HEK293T (cell line): Measurements from ENCODE around the gene DSCAM.

Source experiments
- CTCF ChIA-PET: fragments of 350-600 bp; formaldehyde crosslinking; extraction: SDS; loops from one replicate; lab custom pipeline; 2021; ENCODE audit warnings: antibody characterized with exemption, inconsistent platforms; lab: Yijun Ruan, JAX
- POLR2A ChIA-PET: fragments of 350-600 bp; formaldehyde crosslinking; extraction: SDS; loops from one replicate; lab custom pipeline; 2020; ENCODE audit warnings: antibody characterized with exemption, inconsistent platforms; lab: Yijun Ruan, JAX
- DNase-seq: peaks from one replicate; pipeline ENCODE4 v3.0.0; 2012; ENCODE audit warnings: mixed read lengths; ENCODE audit errors: extremely low spot score
- ARNT ChIP-seq: fragments of 450-650 bp; IDR thresholded peaks from 2 replicates; pipeline ENCODE4 v1.6.1; 2017; ENCODE audit warnings: mild to moderate bottlenecking
- BHLHE40 ChIP-seq: fragments of 450-650 bp; IDR thresholded peaks from 2 replicates; pipeline ENCODE4 v1.6.1; 2016; ENCODE audit warnings: mild to moderate bottlenecking, moderate library complexity, borderline replicate concordance
- CTBP1 ChIP-seq: fragments of 450-650 bp; IDR thresholded peaks from 2 replicates; pipeline ENCODE4 v1.6.1; 2016; ENCODE audit warnings: borderline replicate concordance
- ELF4 ChIP-seq: fragments of 450-650 bp; IDR thresholded peaks from 2 replicates; pipeline ENCODE4 v1.6.1; 2017; ENCODE audit warnings: antibody characterized with exemption
- FOXA1 ChIP-seq: fragments of 450-650 bp; IDR thresholded peaks from 2 replicates; pipeline ENCODE4 v1.6.1; 2016; ENCODE audit warnings: mild to moderate bottlenecking
- FOXK2 ChIP-seq: fragments of 450-650 bp; IDR thresholded peaks from 2 replicates; pipeline ENCODE4 v1.6.1; 2016; ENCODE audit warnings: mild to moderate bottlenecking
- FOXM1 ChIP-seq: fragments of 450-650 bp; IDR thresholded peaks from 2 replicates; pipeline ENCODE4 v1.6.1; 2017; ENCODE audit warnings: mild to moderate bottlenecking, borderline replicate concordance
- HDGF ChIP-seq: fragments of 450-650 bp; IDR thresholded peaks from 2 replicates; pipeline ENCODE4 v1.6.1; 2017; ENCODE audit warnings: antibody characterized with exemption, borderline replicate concordance
- L3MBTL2 ChIP-seq: fragments of 450-650 bp; conservative IDR thresholded peaks from 2 replicates; pipeline ENCODE4 v1.6.1; 2016; ENCODE audit warnings: mild to moderate bottlenecking
- LEF1 ChIP-seq: fragments of 450-650 bp; IDR thresholded peaks from 2 replicates; pipeline ENCODE4 v1.6.1; 2017; ENCODE audit warnings: mild to moderate bottlenecking, borderline replicate concordance
- NFRKB ChIP-seq: fragments of 450-650 bp; IDR thresholded peaks from 2 replicates; pipeline ENCODE4 v1.6.1; 2016; ENCODE audit warnings: mild to moderate bottlenecking, moderate library complexity
- SP1 ChIP-seq: fragments of 450-650 bp; IDR thresholded peaks from 2 replicates; pipeline ENCODE4 v1.6.1; 2017
- SUZ12 ChIP-seq: fragments of 450-650 bp; IDR thresholded peaks from 2 replicates; pipeline ENCODE4 v1.6.1; 2016; ENCODE audit warnings: mild to moderate bottlenecking
- TARDBP ChIP-seq: fragments of 450-650 bp; IDR thresholded peaks from 2 replicates; pipeline ENCODE4 v1.6.1; 2016
- ZNF384 ChIP-seq: fragments of 450-650 bp; IDR thresholded peaks from 2 replicates; pipeline ENCODE4 v1.6.1; 2016
- TF ChIP-seq, protein P1 (sequence below): fragments of 450-650 bp; IDR thresholded peaks from 2 replicates; pipeline ENCODE4 v1.6.1; 2016

Gene DSCAM

GRCh38 chr21:40349591-40349990 lies 497.4 kb downstream of the DSCAM start:
- no peak for DNase-seq

DNA sequence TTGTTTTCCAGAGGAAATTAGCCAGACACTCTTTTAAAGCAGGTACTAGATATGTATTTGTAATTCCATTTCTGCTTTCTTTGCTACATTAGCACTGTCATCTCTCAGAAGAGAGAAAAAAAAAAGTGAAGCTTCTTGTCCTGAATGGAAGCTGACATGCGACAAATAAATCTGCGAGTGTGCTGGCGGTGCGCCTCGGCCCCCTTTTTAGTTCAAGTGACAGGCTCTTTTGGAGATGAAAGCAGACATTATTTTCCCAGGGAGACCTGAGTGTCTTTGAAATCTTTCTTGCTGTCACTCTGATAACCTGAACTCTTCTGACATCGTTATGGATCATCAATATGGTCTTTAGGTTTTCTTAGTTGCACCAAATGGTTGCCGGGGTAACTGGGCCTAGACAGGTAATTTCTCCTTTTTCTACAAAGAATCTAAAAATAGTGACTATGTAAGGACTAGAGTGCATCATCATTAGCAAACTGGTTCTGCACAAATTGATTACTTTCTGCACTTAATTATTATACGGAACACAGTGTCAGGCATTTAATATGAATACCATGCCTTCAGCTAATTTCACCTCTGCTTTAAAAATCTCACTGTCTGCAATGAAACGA lies 501.1 kb downstream of the DSCAM start:
- no peak for TF ChIP-seq TARDBP
- no peak for TF ChIP-seq ZNF384
- no peak for TF ChIP-seq SP1
- no peak for TF ChIP-seq FOXA1
- TF ChIP-seq LEF1 = no peak
- TF ChIP-seq FOXK2 = no peak
- no peak for TF ChIP-seq CTBP1
- TF ChIP-seq, protein P1, sequence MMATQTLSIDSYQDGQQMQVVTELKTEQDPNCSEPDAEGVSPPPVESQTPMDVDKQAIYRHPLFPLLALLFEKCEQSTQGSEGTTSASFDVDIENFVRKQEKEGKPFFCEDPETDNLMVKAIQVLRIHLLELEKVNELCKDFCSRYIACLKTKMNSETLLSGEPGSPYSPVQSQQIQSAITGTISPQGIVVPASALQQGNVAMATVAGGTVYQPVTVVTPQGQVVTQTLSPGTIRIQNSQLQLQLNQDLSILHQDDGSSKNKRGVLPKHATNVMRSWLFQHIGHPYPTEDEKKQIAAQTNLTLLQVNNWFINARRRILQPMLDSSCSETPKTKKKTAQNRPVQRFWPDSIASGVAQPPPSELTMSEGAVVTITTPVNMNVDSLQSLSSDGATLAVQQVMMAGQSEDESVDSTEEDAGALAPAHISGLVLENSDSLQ = no peak
- TF ChIP-seq FOXM1 = no peak
- TF ChIP-seq HDGF = no peak
- no peak for TF ChIP-seq BHLHE40
- no peak for TF ChIP-seq NFRKB
- TF ChIP-seq L3MBTL2 = no peak
- ChIA-PET CTCF (no interaction called here), POLR2A (no interaction called here)
- DNase-seq = no peak

More at GRCh38 chr21:40349591-40349990, 497.4 kb downstream of the DSCAM start:
- ChIA-PET CTCF (no interaction called here), POLR2A (no interaction called here)
- no peak for TF ChIP-seq BHLHE40
- no peak for TF ChIP-seq LEF1
- no peak for TF ChIP-seq CTBP1
- TF ChIP-seq HDGF = no peak
- TF ChIP-seq FOXM1 = no peak
- no peak for TF ChIP-seq FOXK2

DNA sequence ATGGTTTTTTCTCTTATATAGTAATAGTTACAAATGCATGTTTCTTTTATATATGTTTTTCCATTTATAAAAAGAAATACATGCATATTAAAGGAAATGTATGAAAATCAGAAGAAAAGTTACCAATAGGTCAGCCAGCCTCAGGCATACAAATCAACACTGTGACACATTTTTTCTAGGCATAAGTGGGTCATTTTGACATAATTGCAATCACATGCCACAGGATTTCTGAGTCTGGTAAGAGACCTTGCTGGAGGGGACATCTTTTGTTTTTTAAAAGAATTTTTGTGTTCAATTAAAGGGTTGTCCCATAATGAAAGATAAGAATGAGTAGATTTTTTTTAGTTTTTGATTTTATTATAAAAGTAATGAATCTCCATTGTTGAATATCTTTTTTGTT lies 506.6 kb downstream of the DSCAM start:
- ChIA-PET CTCF (no interaction called here), POLR2A (no interaction called here)
- no peak for TF ChIP-seq L3MBTL2
- DNase-seq = no peak

DNA sequence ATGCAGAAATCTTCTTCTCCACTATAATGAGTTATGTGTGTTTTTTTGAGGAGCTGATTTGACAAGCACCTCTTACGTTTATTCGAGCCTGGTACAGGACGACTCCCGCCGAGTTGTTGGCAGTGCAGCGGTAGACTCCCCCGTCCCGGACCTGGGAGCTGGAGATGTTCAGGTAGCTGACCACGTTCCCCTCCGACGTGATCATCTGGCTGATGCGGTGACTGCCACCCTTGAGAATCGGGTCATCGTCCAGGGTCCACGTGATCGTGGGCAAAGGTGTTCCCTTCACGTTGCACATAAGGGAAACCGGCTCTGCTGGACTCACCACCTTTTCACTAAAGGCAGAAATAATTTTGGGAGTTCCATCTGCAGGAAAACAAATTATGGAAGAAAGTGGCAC lies 507.9 kb downstream of the DSCAM start:
- no peak for DNase-seq
- TF ChIP-seq L3MBTL2 (no peak), BHLHE40 (no peak), ARNT (no peak), NFRKB (no peak), SUZ12 (no peak), ELF4 (no peak)
- ChIA-PET POLR2A (no interaction called here), CTCF (no interaction called here)

DNA sequence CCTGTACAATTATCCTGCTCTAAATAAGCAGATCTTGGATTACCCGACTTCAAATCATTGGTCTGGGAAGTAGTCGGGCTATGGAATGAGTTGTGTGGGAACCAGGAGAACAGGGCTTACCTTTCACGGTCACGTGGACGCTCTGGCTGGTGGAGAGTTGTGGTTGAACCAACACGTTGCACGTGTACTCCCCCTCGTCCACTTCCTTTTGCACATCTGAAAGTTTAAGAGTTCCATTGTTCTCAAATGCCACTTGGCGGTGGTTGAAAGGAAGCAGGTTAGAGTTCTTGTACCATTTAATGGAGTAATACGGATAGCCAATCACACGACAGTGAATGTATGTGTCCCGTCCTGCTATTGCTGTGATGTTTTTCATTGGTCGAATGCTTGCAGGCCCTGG lies 509.0 kb downstream of the DSCAM start:
- DNase-seq = no peak
- POLR2A ChIA-PET = no interaction called here
- TF ChIP-seq FOXA1 = no peak
- no peak for TF ChIP-seq BHLHE40
- no peak for TF ChIP-seq FOXM1
- no peak for TF ChIP-seq TARDBP
- TF ChIP-seq LEF1 = no peak
- no peak for TF ChIP-seq HDGF
- no peak for TF ChIP-seq FOXK2
- TF ChIP-seq ZNF384 = no peak
- no peak for TF ChIP-seq ELF4
- TF ChIP-seq CTBP1 = no peak
- CTCF ChIA-PET = no interaction called here

GRCh38 chr21:40335704-40336103 lies 511.3 kb downstream of the DSCAM start:
- ChIA-PET CTCF (no interaction called here), POLR2A (no interaction called here)
- TF ChIP-seq NFRKB (no peak), FOXK2 (no peak), ARNT (no peak), SUZ12 (no peak), FOXA1 (no peak), HDGF (no peak), L3MBTL2 (no peak), LEF1 (no peak), FOXM1 (no peak), CTBP1 (no peak), TARDBP (no peak), ELF4 (no peak), ZNF384 (no peak), BHLHE40 (no peak), SP1 (no peak)
- TF ChIP-seq, protein P1 = no peak
- DNase-seq = no peak

DNA sequence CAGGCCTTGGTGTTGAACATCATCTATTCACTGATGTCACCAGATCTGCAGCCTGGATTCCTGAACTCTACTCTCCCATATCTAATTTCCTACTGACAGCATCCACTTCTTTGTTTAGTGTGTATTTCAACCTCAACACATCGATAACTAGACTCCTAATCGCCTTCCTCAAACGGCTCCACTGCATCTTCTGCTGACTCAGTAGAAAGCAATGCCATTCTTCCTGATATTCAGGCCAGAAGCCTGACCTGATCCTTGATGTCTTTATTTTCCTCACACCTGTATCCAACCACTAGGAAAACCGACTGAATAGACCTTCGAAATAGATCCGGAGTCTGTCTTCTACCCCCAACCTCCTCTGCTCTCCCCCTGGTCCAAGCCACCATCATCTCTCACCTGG lies 512.8 kb downstream of the DSCAM start:
- TF ChIP-seq ARNT (no peak), HDGF (no peak), NFRKB (no peak), TARDBP (no peak), CTBP1 (no peak), BHLHE40 (no peak), LEF1 (no peak), FOXM1 (no peak), ZNF384 (no peak), ELF4 (no peak), L3MBTL2 (no peak)
- TF ChIP-seq, protein P1 = no peak
- CTCF ChIA-PET = no interaction called here
- POLR2A ChIA-PET = no interaction called here
- DNase-seq = no peak
